Stromal cell of bone marrow (primary cell): ENCODE data around the gene EMC9.
A peak's percentile ranks its signal among the peaks of the same experiment; 100 is the strongest.
"Not testable (repeated sequence)": the region's sequence is repeated elsewhere in the genome, so short reads cannot be mapped to it uniquely, and the experiment has no call there.

ENCODE experiments used
- DNase-seq: peaks from one replicate; pipeline ENCODE4 v3.0.0-alpha.2; 2012; ENCODE audit warnings: low read depth

EMC9 gene

GRCh38 chr14:24108336-24108874 is 33.0 kb downstream of the EMC9 start:
- no peak for DNase-seq

GRCh38 chr14:24106672-24107271 is 34.6 kb downstream of the EMC9 start:
- DNase-seq = no peak

GRCh38 chr14:24105609-24106239 is 35.7 kb downstream of the EMC9 start:
- not testable (repeated sequence) for DNase-seq

GRCh38 chr14:24103451-24103850 is 37.9 kb downstream of the EMC9 start:
- no peak for DNase-seq

- no peak for DNase-seq
Observed at GRCh38 chr14:24102357-24103048, 38.9 kb downstream of the EMC9 start.

- DNase-seq = no peak
Observed at GRCh38 chr14:24100982-24101494, 40.4 kb downstream of the EMC9 start.

GRCh38 chr14:24100197-24100981 is 41.0 kb downstream of the EMC9 start:
- no peak for DNase-seq

GRCh38 chr14:24098927-24099813 is 42.2 kb downstream of the EMC9 start:
- no peak for DNase-seq

GRCh38 chr14:24098229-24098926 is 43.0 kb downstream of the EMC9 start:
- no peak for DNase-seq

GRCh38 chr14:24096545-24097181 is 44.7 kb downstream of the EMC9 start:
- no peak for DNase-seq

GRCh38 chr14:24095271-24096068 is 45.9 kb downstream of the EMC9 start:
- no peak for DNase-seq

- no peak for DNase-seq
Observed at GRCh38 chr14:24094841-24095270, 46.5 kb downstream of the EMC9 start.

- DNase-seq = peak; percentile 63
Observed at GRCh38 chr14:24093901-24094840, 47.2 kb downstream of the EMC9 start, which contains the start of gene PCK2. Gene PCK2 (plus strand): TSS chr14:24094311. CDS start chr14:24094406, 95 bp downstream.

GRCh38 chr14:24093207-24093900 is 48.0 kb downstream of the EMC9 start:
- DNase-seq = no peak

- no peak for DNase-seq
Observed at GRCh38 chr14:24092505-24093206, 48.7 kb downstream of the EMC9 start.

- DNase-seq = no peak
Observed at GRCh38 chr14:24092110-24092504, 49.3 kb downstream of the EMC9 start.

GRCh38 chr14:24089890-24090289 is 51.5 kb downstream of the EMC9 start:
- no peak for DNase-seq
